ENCODE measurements around the gene SORCS3.

The SORCS3 gene

DNA sequence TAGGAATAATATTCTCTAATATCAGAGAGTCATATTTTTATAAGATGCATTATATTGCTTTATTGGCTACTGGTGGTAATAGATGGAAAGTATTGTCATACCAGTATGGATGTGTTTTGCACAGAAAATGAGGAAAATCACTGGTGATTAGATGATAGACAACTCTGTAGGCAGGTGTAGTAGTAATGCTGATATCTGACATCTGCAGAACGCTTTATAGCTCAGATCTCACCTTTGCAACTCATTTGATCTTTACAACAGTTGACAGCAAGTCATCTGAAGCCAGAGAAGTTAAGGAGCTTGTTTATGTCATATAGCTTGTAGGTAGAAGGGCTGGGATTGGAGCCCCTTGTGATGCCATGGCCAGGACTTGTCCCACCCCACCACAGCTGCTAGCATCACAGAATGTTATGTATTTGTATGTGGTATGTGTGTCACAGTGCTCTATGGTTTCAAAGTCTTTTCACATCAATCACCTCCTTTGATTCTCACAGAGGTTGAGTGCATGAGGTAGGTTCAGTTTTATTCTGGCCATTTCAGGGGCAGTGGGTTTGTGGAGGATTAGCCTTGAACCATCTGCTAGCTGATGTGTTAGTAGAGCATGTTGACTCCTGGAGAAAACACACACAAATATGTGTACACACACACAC is 140.0 kb downstream of the SORCS3 start:
- DNase-seq = no peak

DNA sequence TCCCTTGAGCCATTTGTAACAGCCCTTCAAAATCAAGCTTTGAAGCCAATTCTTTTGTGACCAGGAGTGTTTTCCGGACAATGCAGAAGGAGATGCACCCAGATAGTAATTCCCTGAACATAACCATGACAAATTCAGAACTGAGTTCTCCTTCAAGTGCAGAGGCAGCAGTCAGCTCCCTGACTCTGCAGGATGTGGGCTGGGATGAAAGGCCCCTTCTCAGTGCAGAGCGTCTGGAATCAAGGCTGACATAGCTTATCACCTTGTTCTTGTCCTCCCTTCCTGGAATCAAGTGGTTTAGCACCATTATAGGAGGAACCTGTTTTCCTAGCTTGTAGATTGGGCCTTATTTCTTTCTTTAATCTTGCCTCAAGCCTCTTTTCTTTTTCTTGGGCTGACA is 143.4 kb downstream of the SORCS3 start:
- no peak for DNase-seq

DNA sequence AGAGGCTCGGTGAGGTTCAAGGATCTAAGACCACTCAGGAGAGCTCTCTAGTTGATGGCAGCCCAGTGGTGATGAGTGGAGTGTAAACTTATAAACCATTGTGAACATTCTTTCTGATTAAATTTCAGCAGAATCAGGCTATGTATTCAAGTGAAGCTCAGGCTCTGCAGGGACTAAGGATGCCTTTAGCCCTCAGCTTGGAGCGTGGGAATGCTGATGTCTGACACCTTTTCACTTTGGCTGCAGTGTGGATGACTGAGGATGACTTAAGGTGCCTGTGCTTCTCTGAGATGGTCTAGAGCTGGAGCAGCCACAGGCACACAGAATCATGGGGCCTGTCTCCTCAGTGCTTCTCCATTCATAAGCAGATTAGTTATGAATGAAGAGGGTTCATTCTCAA is 150.4 kb downstream of the SORCS3 start:
- no peak for DNase-seq

DNA sequence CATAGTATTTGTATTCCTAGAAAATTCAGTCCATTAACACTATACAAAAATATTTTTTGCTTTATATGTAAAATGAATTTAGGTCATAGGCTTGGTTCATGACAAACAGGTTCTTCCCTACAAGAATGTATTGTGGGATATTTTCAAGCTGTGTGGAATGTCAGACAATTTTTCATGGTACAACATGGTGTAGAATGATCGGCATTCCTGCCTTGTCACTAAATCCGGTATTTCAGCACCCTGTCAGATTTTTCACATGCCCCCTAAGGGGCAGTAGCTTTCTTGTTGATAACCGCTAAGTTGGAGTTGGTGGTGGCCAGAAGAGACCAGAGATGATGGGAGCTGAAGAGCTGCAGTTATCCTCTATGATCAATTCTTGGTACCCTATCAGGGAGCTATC is 154.3 kb downstream of the SORCS3 start:
- DNase-seq = no peak

DNA sequence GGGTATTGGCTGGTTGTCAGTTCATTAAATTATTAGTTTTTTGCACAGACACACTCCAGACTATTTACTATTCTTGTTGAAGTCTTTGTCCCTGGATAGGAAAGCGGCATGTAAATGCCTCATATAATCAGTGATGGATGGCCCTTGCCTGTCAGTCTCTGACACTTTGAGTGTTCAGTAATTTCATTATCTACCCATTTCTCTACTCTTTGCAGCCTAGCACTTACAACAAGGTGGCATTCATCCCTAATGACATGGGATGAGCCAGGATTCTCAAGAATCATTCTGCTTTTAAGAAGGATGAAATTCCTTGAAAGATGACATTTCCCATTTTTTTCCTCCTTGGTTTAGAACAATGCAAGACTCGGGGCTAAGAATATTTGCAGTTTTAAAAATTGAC is 155.7 kb downstream of the SORCS3 start:
- no peak for DNase-seq

DNA sequence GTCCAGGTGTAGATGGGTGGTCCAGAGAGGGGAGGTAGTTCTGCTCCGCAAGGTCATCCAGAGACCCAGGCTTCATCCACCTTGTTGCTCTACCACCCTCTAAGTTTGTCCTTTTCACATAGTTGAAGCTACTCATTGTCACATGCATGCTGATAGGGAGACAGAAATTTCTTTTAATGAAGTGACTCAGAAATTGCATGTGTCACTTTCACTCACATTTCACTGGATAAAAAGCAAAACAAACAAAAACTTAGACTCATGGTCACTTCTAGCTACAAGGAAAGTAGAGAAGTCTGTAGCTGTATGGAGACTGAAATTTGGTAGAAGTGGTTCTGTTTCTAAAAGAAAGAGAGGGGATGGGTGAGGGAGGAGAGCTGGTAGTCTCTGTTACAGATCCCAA is 161.9 kb downstream of the SORCS3 start:
- no peak for DNase-seq

DNA sequence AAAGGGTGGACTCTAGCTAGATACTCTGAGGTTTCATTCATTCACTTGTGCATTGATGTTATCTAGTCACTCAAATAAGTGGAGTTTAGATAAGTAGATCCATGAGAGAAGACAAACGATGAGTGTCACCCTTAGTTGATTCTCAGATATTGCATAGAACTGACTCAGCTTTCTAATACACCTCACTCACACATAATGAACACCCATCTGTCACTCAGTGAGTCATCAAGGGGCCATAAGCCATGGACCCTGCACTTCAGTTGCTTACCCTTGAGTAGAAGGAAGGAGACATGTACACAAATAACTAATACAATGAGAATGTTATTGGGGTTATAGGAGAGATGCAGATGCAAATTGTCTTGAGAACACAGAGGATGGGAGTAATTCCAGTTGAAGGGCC is 163.8 kb downstream of the SORCS3 start:
- no peak for DNase-seq

DNA sequence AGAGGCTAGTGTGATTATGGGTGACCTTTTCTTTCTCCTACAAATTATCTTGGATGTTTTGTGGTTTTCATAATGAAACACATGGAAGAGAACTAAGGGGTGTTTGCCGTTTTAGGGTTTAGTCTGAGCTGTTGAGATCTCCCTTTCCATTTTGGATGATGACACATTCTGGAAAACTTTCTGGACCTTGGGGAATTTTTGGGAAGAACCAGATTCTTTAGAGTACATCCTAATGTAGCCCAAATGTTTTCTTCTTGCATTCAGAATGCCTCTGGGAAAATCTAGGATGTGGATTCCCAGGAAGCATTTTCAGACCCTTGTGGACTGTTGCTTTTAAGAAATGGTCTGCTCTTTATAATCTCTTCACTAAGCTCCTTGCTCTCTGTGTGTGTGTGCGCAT is 165.7 kb downstream of the SORCS3 start:
- no peak for DNase-seq

DNA sequence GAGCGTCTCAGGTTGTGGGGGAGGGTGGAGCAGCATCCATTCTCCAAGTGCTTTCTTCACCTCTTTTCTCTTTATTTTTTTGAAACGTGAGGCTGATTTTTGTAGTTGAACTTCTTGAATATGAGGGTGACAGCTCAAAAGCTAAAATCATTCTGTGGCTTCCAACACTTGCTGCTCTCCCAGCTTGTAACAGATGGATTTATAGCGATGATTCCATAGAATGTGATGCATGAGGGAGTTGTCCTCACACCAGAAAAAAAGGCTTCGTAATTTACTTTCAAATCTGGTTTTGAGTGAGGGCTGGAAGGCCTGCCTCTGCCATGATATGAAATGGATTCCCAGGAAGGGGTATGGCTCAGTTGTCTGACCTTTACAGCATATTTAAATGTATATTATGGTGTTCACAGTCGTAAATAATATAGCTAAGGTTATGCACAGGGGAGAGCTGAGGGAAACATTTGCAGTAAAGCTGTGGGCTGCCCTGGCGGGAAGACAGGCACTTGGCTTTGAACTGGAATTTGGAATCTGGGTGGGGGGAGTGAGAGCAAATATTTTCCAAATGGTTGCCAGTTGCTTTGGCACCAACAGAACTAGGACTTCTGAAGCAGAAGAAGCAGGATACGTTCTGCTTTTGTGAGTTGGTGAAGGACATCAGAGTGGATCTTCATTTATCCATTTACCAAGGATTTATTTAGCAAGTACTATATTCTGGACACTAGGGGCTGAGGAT is 166.7 kb downstream of the SORCS3 start:
- no peak for DNase-seq

DNA sequence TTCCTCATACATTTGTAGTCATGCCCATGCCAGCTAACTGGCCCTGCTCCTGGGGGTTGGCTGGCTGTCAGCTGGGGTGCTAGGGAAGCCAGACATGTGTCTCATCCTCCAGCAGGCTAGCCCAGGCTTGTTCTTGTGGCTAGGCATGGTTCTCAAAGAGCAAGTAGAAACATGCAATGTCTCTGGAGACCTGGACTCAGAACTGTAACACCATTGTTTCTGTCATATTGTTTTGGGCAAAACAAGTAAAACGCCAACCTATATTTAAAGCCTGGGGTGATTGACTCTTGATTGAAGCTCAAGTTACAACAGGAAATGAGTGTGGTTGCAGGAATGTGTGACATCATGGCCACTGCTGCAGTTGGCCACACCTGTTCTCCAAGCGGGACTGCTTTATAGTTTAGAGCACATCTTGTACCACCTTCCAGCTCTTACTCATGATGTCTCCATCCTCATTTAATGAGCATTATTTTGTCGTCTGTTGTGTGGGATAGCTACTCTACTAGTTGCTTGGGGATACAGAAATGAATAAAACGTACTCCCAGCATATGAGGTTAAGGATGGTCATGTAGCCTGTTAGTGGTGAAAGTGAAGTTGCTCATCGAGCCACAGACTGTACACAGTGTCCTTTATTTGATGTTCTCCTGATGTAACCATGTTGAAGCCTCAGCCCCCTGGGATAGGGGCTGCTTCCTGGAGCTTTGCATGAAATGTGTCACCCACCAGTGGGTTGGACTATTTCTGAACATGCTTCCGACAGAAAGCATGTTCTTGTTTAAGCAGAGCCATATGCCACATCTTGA is 168.4 kb downstream of the SORCS3 start:
- DNase-seq = no peak

DNA sequence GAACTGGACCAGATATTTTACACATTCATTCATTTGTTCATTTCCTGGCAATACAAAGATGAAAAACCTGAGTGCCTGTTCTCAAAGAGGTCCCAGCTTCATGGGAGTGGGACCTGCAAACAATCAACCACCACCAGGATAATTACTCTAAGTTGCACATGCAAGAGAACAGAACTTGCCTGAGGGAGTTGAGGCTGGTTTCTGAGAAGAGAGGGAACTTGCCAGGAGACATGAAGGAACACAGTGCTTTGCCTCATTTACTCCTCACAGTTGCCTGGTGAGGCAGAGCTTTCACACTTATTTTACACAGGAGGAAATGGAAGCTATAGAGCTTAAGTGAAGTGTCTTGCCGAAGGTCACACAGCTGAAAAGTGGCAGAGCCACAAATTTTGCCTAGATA is 170.1 kb downstream of the SORCS3 start:
- DNase-seq = no peak

DNA sequence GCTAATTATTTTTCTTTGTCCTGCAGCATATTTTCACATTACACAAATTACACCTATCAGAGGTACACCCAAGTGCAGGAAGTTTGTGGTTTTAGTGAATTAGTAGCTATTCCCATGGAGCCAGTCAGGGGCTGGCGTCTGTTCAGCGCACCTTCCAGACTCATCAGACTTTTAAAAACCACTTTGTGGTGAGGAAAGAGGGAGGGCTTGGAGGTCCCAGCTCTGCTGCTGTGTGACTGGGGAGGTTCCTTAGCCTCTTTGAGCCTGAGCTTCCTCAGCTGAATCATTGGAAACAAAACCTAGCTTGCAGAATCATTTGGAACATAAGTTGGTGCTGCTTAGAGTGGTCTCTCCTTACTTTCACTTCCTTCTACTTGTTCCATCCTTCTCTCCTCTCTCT is 175.4 kb downstream of the SORCS3 start:
- DNase-seq = no peak

DNA sequence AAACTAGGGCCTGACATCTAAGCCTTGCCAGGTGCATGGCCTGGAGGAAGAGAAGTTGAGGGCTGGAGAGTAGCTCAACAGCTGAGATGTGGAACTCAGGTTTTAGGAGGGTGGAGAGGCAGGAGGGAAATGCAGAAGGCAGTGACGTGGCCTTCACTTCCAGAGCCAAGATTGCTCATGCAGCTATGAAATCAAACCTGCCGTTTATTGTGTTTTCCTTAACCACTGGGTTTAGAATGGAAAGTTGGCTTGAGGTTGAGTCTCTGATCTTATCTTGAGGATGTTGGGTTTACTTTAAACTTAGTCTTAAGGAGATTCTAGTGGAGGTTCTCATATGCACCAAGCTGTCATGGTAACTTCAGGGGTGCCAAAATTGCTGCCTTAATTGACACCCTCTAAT is 178.6 kb downstream of the SORCS3 start:
- no peak for DNase-seq

DNA sequence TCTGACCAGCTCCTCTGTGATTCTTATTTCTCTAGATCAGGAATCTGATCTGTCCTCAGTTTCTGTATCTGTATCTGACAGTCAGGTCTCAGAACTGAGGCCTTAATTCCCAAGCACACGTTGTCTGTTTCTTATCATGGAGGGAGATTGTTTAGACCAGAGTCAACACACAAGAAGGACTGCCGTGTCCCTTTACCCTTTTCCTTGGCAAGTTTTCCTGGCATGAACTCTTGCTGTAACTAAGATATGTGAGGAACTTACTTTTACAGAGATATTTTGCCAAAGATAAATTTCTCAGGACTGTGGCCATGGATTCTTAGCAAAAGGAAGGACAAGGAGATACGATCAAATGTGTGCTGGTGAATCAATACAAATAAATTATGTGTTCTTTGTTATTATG is 181.0 kb downstream of the SORCS3 start:
- DNase-seq = no peak

DNA sequence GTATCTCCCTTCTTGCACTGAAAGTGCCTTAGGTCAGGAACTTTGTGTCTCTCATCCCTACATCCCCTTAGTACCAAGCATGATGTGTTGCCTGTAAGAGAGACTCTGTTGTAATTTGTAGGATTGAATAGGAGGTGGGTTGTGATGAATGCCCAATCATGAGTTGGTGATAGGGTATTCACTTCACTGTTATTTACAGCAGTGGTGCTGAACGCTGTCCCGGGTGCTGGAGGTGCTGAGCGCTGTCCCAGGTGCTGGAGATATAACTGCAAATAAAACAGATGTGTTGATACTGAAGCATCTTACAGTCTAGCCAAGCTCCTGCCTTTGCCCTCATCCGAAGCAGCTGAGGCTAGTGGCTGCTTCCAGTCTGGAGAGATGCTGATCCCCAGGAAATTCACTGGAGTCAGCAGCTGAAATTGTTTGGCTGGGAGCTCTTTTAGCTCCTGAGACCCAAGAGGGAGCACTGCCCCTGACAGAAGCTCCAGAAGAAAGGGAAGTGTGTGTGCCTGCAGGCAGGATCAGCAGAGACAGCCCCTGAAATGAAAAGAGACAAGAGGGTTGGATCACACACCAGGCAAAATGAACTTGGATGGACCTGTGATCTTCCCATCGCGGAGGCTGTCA is 183.4 kb downstream of the SORCS3 start:
- DNase-seq = peak; percentile 73

DNA sequence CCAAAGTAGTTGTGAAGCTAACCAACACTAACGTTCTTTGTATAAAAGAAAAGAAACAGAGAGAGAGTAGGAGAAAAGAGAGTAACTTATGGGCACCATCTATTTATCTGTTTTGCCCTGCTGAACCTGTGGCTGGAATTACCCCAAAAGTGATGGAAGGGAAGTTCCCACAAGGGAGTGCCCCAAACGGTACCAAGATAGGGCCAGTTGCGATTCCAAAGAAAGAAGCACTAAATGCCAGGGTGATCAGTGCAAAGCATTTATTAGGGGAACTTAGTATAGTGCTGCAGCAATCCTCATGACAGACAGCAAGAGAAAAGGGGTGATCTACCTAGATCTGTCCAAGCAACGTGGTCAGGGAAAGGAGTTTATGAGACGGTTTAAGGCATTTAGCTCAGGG is 190.2 kb downstream of the SORCS3 start:
- DNase-seq = no peak

DNA sequence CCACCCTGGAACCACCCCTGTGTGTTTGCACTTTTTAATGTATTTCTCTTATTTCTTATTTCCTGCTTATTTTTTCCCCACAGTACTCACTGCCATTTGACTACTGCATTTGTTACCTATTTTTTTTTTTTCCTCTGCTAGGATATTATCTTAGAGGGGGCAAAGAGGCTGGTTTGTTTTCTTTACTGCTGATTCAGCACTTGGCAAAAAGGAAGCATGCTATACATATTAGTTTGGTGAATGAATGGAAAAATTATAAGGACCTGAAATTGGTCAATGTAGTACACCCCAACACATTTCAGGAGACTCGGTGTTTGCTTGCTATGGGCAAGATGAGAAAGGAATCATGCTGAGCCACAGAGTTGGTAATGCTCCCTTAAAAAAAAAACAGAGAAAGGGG is 193.5 kb downstream of the SORCS3 start:
- DNase-seq = no peak

DNA sequence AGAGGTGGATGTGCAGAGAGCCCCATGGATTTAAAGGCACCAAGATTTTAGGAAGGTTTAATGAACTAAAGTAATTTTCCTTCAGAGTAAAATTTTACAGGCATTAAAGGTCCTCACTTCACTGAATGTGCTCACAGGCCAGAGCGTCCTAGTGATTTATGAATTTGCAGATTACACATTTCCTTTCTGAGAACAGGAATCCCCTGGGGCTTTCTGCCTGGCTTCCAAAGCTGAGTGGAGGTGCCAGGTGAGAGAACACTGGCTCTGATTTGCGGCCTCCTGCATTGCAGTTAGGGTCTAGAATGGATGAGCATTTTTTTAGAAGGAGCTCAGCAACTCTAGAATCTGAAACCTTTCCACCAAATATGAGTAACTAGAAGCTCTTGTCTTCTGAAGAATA is 194.3 kb downstream of the SORCS3 start:
- DNase-seq = no peak

DNA sequence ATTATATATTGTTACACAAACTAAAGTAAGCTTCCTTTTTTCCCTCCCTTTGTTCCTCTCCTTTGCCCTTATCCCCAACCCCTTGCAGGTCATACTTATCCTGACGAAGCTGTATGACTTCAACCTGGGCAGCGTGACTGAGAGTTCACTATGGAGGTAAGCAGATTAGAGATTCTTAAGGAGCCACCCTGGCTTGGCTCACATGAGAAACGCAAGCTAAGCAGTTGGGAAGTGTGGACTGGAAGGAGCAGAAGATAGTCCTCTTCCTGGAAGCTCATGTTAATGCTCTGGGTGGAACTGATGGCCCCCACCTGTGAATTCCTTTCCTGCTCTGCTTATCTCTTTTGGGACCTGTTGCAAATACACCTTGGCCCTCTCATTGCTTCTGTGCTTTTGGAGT is 201.6 kb downstream of the SORCS3 start:
- no peak for DNase-seq

DNA sequence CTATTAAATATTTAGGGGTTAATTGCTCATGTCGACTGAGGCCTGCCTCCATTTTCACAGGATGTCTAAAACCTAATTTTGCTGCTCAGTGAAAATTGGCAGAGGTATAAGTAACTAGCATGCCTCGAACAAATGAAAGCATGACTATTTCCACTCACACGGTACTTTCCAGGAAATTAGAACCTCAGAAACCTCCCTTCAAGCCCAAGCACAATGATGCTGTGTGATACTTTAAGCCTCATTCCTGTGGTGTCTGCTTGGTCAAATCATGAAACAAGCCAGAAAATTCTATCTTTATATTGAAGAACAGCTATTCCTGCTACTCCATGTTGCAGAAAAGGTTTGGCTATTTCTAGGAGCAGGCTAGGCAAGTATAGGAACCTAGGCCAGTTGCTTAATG is 203.0 kb downstream of the SORCS3 start:
- DNase-seq = no peak

DNA sequence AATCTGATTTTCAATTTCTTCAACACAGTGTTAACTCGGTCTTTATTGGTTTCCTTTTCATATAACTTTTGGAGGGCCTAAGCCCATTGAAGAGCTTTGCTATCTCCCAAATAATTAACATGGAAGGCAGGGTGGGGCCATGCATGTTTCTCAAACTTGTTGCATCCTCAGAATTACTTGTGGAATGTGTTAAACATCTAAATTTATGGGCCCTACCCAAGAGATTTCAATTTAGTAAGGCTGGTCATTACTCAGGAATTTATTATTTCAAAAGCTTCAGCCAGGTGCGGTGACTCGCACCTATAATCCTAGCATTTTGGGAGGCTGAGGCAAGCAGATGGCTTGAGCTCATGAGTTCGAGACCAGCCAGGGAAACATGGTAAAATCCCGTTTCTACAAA is 208.9 kb downstream of the SORCS3 start:
- no peak for DNase-seq

DNA sequence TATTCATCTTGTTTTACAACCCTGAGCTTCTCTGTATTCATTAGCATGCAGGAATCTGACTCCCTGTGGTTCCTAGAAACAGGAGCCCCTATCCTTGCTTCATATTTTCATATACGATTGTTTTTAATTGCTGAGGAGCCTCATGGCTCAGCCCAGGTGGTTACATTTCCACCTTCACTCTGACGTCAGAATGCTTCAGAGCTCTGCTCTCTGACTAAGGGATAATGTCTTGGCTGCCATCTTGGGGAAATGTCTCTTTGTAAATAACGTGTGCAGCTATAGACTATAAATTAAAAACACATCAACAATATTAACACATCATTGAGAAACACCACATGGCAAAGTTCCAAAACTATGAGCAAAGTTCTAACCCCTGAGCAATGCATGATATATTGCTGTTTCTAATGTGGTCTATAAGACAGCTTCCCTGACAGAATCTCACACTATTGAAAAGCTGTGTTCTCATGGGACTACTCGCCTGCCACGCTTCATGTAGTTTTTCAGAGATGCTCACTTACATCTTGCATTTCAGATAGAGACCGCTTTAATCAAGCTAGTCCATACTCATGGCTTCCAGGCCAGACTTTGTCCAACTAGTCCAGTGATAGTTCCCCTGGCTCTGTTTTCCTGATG is 227.0 kb downstream of the SORCS3 start:
- DNase-seq = no peak

DNA sequence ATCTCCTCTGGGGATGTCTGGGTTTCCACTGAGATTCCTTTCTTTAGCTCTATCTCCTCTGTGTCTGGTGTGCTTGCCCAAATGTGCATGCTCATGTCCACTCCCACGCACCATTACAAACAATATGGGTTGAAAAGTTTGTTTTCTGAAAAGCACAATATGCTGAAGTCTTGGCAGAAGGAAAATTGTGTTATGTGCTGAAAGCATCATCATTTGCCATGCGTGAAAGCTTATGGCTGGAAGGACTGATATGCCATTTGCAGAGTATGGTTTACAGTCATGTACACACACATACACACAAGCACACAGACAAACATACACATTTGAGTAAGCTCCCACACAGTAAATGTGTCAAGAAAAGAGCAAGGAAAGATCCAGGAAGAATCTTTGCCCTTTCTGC is 231.6 kb downstream of the SORCS3 start:
- no peak for DNase-seq
